ENCODE data around the gene CCNYL1. TPM values are rescaled to one million over a fixed set of nuclear protein-coding genes. Genes with fewer than 3 reads are reported as not detected.

CCNYL1 gene
- total and polyA plus RNA-seq, 2 experiments from 2014 or later, result 13.7 to 17.6 TPM

- peak; percentile 51 for DNase-seq (ENCODE audit: low spot score)
Observed at GRCh38 chr2:207747653-207748560, 36.5 kb downstream of the CCNYL1 start.

GRCh38 chr2:207748993-207749392, 37.6 kb downstream of the CCNYL1 start:
- Histone ChIP-seq H3K4me2 (no peak overlapping the region), H3K27me3 (no peaks in the 10 kb centered on the region), H3K9me3 (ENCODE audit: low read depth) (no peaks in the 10 kb centered on the region), H3K36me3 (replicated peaks; ENCODE audit: insufficient read depth, low read depth) (no peaks in the 10 kb centered on the region), H3K27ac (peak overlapping the region; percentile 82), H3K4me3 (no peak overlapping the region), H3K4me1 (ENCODE audit: insufficient read depth) (peaks cover 15% of the 10 kb centered on the region), H3K9me2 (replicated peaks; ENCODE audit: insufficient read depth) (no peaks in the 10 kb centered on the region), H3K79me2 (no peaks in the 10 kb centered on the region), H4K20me1 (ENCODE audit: insufficient read depth, poor library complexity, severe bottlenecking) (no peaks in the 10 kb centered on the region), H2AFZ (no peak overlapping the region)
- TF ChIP-seq CTCF (IDR thresholded peaks at IDR 0.05; ENCODE audit: poor library complexity), result no peak
- TF ChIP-seq EZH2 (IDR thresholded peaks at IDR 0.05; ENCODE audit: borderline replicate concordance), result no peak
- no peak for TF ChIP-seq EZH2phosphoT487 (IDR thresholded peaks at IDR 0.05; ENCODE audit: low read depth, severe bottlenecking, unreplicated experiment)
- DNase-seq (ENCODE audit: low spot score), result no peak

More at GRCh38 chr2:207747653-207748560, 36.5 kb downstream of the CCNYL1 start:
- Histone ChIP-seq H3K36me3 (replicated peaks; ENCODE audit: insufficient read depth, low read depth) (no peaks in the 10 kb centered on the region), H3K9me3 (ENCODE audit: low read depth) (no peaks in the 10 kb centered on the region), H3K27ac (peak overlapping the region; percentile 82), H2AFZ (no peak overlapping the region), H3K9me2 (replicated peaks; ENCODE audit: insufficient read depth) (no peaks in the 10 kb centered on the region), H3K4me2 (no peak overlapping the region), H3K79me2 (no peaks in the 10 kb centered on the region), H4K20me1 (ENCODE audit: insufficient read depth, poor library complexity, severe bottlenecking) (no peaks in the 10 kb centered on the region), H3K27me3 (no peaks in the 10 kb centered on the region), H3K4me1 (ENCODE audit: insufficient read depth) (peaks cover 15% of the 10 kb centered on the region), H3K4me3 (no peak overlapping the region)
- WGBS (ENCODE audit: low lambda C conversion rate, missing lambda C conversion rate), result 71% methylated on average over 15 of the region's 15 CpGs
- TF ChIP-seq EZH2phosphoT487 (IDR thresholded peaks at IDR 0.05; ENCODE audit: low read depth, severe bottlenecking, unreplicated experiment) (no peak), CTCF (IDR thresholded peaks at IDR 0.05; ENCODE audit: poor library complexity) (no peak), EZH2 (IDR thresholded peaks at IDR 0.05; ENCODE audit: borderline replicate concordance) (no peak)

DNA sequence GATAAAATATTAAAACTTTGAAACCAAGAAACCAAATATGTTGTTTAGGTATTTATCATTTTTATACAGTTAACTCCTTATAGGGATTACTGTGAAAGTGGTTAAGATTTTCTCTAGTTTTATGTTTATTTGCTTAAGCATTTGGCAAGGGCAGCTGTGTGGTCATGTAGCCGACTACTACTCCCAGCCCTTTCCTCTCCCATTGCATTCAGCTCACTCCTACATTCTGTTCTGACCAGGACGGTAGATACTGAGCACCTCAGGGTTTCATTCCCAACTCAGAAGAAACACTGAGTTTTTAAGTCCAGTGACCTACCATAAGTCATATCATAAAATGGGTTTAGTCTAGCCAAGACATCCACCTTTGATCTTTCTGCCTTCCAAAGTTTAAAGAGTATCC, 38.4 kb downstream of the CCNYL1 start:
- no peak overlapping the region for H3K4me2 ChIP-seq
- H3K9me3 ChIP-seq (ENCODE audit: low read depth), result no peaks in the 10 kb centered on the region
- H3K4me1 ChIP-seq (ENCODE audit: insufficient read depth), result peaks cover 15% of the 10 kb centered on the region
- H3K27ac ChIP-seq, result no peak overlapping the region
- no peaks in the 10 kb centered on the region for H3K27me3 ChIP-seq
- DNase-seq (ENCODE audit: low spot score), result no peak
- H2AFZ ChIP-seq, result no peak overlapping the region
- H3K36me3 ChIP-seq (replicated peaks; ENCODE audit: insufficient read depth, low read depth), result no peaks in the 10 kb centered on the region
- H3K4me3 ChIP-seq, result no peak overlapping the region
- no peaks in the 10 kb centered on the region for H3K9me2 ChIP-seq (replicated peaks; ENCODE audit: insufficient read depth)
- 39% methylated on average over 2 of the region's 2 CpGs for WGBS (ENCODE audit: low lambda C conversion rate, missing lambda C conversion rate)
- H4K20me1 ChIP-seq (ENCODE audit: insufficient read depth, poor library complexity, severe bottlenecking), result no peaks in the 10 kb centered on the region
- H3K79me2 ChIP-seq, result no peaks in the 10 kb centered on the region
- TF ChIP-seq EZH2 (IDR thresholded peaks at IDR 0.05; ENCODE audit: borderline replicate concordance), result no peak
- TF ChIP-seq CTCF (IDR thresholded peaks at IDR 0.05; ENCODE audit: poor library complexity), result no peak
- TF ChIP-seq EZH2phosphoT487 (IDR thresholded peaks at IDR 0.05; ENCODE audit: low read depth, severe bottlenecking, unreplicated experiment), result no peak
